ENCODE results near the gene MYH6.

The MYH6 gene

DNA sequence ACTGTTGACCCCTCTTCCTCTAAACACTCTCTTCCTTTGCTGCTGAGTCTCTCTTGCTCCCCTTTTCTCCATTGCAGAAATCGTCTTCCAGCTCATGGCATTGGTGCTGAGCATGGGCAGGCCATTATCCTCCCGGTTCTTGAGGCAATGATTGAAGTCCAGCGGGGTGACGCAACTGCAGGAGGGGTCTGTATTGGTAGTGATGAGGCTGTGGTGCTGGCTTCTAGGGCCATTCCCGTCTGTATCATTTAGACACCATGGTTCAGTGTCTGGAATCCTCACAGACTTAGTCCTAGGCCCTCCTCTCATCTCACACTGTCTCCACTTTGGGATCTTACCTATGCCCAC is 54.7 kb downstream of the MYH6 start:
- DNase-seq = no peak

DNA sequence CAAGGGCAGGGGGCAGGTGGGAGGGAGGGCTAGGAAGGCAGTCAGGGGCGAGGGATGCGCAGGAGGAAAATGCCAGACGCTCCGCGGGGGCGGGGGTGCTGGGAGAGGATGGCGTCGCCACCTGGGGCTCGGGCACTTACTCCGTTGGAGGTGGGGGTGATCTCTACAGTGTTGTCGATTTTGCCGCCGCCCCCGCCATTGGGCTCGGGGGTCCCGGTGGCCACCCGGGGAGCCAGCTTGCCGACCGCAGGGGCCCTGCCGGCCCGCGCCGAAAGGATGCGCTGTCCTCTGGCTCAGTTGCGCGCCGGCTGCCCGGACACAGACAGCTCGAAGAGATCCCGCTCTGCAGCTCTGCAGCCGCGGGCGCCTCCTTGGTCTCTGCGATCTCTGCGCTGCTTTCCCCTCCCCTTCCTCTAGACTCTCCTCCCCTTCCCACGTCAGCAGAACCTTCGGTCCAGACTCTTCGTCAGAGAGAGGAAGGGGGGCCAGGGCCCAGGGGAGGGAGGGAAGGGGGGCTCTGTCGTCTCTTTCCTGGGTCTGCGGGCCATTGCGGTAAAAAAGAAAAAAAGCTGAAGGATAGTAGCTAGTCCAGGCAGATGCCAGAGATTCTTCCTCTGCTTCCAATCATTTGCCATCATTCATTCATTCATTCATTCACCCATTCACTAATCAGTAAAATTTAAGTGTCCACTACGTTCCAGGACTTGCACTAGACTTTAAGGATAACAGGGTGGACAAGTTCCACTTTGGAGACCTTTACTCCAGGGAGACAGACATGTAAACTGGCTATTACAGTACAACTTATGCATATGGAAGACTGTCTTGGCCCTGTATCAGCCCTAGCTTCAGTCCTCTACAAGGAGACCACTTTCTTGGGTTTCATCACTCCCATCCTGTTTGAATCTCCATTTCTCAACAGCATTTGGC is 55.3 kb downstream of the MYH6 start, which contains the start of gene SLC22A17:
TSS of gene SLC22A17 (minus strand) at position 382 of the 927 bp plus-strand sequence.
- peak in 2 of 3 experiments; percentile 86 to 91 for DNase-seq

DNA sequence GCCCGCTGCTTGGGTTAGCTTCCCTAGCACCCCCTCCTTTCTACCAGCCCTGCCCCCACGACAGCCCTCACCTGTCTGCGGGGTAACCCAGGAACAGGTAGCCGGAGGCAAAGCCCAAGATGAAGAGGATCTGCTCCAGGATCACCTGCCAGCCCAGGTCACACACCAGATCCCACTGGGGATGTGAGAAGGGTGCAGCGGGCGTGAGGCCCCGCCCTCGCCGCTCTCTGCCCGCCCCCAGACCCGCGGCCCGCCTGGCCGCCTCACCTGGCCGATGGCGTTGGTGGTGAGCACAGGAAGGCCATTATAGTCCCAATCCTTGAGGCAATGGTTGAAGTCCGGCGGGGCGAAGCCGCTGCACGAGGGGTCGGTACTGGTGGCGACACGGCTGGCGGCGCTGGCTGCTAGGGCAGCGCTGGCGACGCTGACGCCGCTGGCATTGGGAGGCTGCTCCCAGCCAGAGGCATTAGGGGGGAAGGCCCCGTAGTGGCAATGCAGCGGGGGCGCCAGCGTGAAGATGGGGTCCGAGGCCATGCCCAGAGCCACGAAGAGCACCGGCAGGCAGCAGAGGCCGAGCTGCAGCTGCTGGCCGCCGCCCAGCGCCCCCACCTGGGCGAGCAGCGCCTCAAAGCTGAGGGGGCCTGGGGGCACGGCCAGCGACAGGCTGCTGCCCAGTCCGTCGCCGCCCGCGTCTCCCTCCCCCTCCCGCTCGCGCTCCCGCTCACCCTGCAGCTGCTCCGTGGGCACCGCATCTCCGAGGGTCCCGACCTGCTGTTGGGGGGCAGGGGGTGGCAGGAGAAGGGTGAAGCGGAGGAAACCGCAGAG is 56.2 kb downstream of the MYH6 start:
- DNase-seq = peak in 2 of 3 experiments; percentile 81 to 86

DNA sequence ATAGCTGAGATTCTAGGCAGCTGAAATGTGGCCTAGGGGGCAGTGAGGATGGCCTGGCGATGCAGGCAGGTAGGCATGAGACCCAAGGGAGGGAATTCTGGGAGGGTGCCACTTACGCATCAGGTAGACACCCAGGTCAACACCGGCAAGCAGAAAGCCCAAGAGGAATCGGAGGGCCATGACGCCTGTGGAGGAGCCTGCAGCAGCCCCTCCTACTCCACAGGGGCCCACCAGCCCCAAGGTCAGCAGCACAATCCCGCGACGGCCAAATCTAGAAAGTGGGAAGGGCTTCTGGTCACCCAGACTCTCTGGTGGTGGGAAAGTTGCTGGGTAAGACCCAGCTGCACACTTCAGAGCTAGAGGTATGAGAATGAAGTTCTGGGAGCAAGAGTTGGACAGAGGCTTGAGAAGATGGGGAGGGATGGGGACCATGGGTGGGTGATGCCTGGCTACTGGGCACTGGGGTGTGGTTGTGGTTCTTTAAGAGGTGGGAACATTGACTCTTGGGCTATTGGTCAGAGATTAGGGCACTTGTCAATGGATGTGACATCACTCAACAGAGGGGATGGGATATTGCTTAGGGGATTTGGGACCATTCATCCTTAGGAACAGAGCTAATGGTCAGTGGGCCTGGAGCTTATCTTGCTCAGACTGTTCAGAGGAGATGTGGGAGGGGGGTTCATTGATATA is 58.8 kb downstream of the MYH6 start:
- DNase-seq = no peak

DNA sequence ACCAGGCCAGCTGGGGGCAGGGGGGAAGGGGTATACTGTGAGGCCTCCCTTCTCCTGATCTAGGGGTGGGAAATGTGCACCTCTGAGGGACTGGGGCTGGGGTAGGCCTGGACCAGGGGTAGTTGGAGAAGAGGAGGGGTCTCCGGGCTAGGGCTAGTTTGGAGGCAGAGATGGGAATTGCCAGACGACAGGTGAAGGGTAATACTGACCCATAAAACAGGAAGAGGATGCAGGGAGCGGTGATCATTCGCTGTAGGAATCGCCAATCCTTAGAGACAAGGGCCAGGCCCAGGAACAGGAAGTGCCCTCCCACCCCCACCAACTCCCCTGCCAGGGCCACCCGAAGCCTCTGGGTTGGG is 59.8 kb downstream of the MYH6 start:
- no peak for DNase-seq

DNA sequence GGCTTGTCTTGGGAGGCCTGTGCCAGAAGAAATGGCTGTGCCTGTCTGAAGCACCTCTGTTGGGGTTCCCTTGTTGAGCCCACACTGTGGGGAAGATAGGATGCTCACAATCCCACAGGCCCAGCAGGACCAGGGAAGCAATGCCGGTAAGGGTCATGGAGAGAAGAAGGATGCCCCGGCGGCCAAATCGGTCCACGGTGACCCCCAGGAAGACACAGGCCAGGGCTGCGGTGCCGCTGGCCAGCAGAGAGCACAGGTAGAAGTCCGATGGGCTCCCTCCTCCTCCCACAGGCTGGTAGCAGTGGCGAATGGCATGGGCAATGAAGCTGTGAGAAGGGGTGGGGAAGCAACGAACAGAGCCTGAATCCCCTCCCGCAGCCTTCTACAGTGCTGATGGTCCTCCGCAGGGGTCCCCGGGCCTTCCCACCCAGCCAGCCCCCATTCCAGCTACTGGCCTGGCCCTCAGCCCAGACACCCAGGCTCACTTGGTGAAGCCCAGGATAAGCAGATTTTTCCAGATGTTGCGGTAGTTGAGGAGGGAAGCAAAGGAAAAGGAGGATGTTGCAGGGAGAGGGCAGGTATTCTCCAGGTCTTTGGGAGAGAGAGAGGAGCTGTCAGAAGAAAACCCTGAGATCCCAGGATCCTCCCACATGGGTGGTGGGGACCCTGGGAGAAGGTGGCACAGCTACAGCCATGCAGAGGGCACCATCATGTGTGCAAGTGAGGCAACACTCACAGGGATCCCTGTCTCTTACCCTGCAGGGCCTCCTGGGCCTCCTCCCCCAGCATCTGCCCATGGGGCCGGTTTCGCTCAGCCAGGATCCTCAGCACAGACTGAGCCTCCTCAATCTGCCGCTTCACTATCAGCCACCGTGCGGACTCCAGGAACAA is 60.4 kb downstream of the MYH6 start:
- DNase-seq = no peak

DNA sequence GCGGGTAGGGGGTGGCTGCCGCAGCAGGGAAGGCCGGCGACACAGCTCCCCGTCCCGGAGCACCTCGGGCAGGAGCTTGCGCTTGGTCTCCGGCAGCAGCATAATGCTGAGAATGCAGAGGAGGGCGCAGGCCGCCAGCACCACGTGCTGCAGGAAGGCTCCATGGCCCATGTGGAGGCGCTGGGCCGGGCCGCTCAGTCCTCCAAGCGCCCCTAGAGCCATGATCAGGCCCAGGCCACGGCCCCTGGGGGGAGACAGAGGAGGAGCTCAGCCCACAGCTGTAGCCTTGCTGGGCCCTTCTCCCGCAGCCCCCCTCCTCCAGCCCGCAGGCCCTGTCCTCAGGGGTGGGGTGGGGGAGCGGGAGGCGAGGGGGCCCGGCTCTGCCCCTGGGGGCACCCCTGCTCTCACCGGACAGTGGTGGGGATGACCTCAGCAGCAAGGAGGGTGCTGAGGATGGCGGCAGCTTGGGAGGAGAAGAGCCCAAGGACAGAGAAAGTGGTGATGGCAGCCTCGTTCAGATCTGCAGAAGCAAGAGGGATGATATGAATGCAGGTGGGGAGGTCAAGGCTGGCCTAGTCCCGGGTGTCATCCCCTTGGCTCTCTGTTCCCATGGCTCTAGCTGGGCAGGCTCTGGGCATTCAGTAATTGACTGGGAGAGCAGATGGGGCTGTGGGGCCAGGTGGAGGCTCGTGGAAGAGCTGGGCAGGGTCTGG is 61.2 kb downstream of the MYH6 start:
- DNase-seq = no peak

DNA sequence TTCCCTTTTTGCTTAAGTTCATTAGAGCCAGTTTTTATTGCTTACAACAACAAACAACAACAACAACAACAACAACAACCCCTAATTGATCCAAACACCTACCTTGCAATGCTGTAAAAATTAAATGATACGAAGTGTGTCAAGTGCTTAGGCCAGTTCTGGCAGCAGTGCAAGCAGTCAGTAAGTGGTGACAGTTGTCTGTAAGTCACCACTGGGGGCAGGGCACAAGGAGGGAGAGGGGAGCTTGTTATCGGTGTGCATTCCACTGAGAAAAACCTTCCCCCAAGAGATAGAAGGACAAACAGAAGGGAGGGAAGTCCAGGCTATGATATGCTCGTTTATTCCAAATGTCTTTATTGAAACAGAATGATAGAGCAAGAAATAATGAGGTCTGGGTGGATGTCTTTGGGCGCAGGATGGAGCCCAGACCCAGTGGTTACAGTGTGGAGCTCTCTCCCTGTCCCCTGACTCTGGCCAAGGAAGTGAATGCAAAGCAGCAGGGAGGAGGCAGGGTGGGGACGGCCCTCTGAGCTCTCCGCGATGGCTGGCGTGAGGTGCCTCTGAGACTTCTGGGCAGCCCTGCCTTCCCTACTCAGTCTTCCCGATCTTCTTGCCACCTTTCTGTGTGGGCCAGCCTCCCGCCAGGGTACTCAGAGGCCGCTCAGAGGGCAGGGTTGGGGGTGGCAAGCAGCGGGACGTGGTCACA is 61.9 kb downstream of the MYH6 start:
- DNase-seq = no peak

DNA sequence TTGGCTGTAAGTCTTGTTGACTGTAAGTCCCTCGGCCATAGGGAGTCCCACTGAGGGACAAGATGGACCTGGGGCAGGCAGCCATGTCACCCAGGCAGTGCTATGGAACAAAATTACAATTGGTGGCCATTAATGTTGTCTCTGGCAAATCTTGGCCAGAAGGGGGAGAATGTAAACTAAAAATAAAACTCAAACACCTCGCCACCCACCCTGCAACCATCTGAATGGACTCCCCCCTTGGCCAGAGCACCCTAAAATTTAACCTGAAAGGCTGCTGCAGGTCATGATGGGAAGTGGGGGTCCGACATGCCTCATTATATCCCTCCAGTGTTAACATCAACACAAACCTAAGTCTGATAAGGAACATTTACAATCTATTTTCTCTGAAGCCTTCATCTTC is 63.6 kb downstream of the MYH6 start:
- DNase-seq = no peak

DNA sequence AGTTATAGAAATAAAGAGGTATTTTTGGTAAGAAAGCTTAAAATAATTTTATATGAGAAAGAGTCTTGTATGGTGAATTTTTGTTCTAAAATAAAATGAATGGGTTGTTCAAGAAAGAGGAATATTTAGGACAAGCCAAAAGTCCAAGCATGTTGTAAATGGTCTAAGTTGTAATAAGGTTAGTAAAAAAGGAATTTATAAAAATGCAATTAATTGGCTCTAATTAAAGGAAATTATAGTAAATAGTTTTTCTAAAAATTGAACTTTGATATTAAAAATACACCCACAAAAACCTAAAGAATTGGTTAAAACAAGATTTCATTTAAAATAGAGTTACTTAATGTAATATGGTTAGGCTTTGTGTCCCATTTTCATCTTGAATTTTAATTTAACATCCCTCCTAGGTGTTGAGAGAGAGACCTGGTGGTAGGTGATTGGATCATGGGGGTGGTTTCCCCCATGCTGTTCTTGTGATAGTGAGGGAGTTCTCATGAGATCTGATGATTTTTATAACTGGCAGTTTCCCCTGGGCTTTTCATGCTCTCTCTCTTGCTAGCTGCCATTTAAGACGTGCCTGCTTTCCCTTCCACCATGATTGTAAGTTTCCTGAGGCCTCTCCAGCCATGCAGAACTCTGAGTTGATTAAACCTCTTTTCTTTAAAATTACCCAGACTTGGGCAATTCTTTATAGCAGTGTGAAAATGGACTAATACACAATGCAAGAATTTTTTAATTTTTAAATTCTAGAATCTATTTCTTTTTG is 68.4 kb downstream of the MYH6 start:
- DNase-seq = no peak

DNA sequence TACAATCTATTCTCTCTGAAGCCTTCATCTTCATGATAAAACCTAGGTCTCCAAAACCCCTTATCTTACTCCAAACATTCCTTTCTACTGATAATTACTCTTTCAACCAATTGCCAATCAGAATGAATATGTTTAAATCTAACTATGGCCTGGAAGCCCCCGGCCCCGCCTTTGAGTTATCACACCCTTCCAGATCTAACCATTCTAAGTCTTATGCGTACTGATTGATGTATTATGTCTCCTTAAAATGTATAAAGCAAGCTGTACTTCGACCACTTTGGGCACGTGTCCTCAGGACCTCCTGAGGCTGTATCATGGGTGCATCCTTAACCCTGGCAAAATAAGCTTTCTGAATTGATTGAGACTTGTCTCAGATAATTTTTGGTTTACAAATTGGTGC is 72.5 kb downstream of the MYH6 start:
- DNase-seq = no peak

All from NCI-H1417 (cell line).